ENCODE results near the gene BCLAF3. TPM values are rescaled to one million over a fixed set of nuclear protein-coding genes. Genes with fewer than 3 reads are reported as not detected.

BCLAF3 gene
- total and polyA plus RNA-seq, 2 donors (not counting 3 experiments of a cell fraction or from before 2014, with no cell fraction given) = 5.0 to 5.1 TPM

- TF ChIP-seq CTCF (IDR thresholded peaks at IDR 0.05; ENCODE audit: extremely low read depth in 1 of 2, insufficient read depth in 1 of 2, low read depth in 1 of 2, low read length in 2 of 2) (no peak), EZH2 (IDR thresholded peaks at IDR 0.05; ENCODE audit: borderline replicate concordance, low read depth, low read length, severe bottlenecking) (no peak)
- intact Hi-C loops (cut with micrococcal nuclease) = no loop called here
- Histone ChIP-seq H3K27me3 (ENCODE audit: control insufficient read depth in 2 of 2, insufficient read depth in 2 of 2, low read length in 2 of 2) (no peaks in the 10 kb centered on the region), H3K9ac (replicated peaks; ENCODE audit: extremely low read depth, insufficient read depth, low read length) (no peak overlapping the region), H3K79me2 (ENCODE audit: control insufficient read depth, insufficient read depth, low read length) (no peaks in the 10 kb centered on the region), H3K9me1 (replicated peaks; ENCODE audit: control insufficient read depth, extremely low read depth, insufficient read depth, low read length) (no peaks in the 10 kb centered on the region), H3K27ac (ENCODE audit: insufficient read depth, low read depth, low read length) (no peak overlapping the region), H3K4me3 (replicated peaks in 1 of 3; ENCODE audit: insufficient read depth in 1 of 3, low read depth in 1 of 3, low read length in 3 of 3) (no peak overlapping the region), H3K4me1 (ENCODE audit: control insufficient read depth, extremely low read depth, insufficient read depth, low read length) (no peaks in the 10 kb centered on the region), H3K9me3 (replicated peaks; ENCODE audit: control insufficient read depth, insufficient read depth, low read length) (no peaks in the 10 kb centered on the region), H3K4me2 (ENCODE audit: insufficient read depth, low read length) (no peak overlapping the region), H2AFZ (ENCODE audit: low read depth, low read length) (no peak overlapping the region), H3K36me3 (ENCODE audit: control insufficient read depth in 2 of 2, extremely low read depth in 1 of 2, insufficient read depth in 2 of 2, low read length in 2 of 2) (no peaks in the 10 kb centered on the region), H4K20me1 (replicated peaks; ENCODE audit: control insufficient read depth, extremely low read depth, insufficient read depth, low read length) (no peaks in the 10 kb centered on the region)
- FAIRE-seq = no peak
- no TSS peak for BruUV-seq (replicated peaks)
- dilution Hi-C loops (cut with MboI; ENCODE audit: extremely low pct_ligation_motif_present, low sequenced_read_pairs) = no loop called here
- no peak for DNase-seq (ENCODE audit: low read depth, low spot score)
- CTCF ChIA-PET = no interaction called here
- POLR2A ChIA-PET = no interaction called here
These were observed 35.4 kb upstream of the BCLAF3 start for GRCh38 chrX:20026278-20026677.

- Histone ChIP-seq H3K27me3 (ENCODE audit: control insufficient read depth in 2 of 2, insufficient read depth in 2 of 2, low read length in 2 of 2) (no peaks in the 10 kb centered on the region), H3K4me1 (ENCODE audit: control insufficient read depth, extremely low read depth, insufficient read depth, low read length) (no peaks in the 10 kb centered on the region), H3K27ac (ENCODE audit: insufficient read depth, low read depth, low read length) (no peak overlapping the region), H3K4me3 (replicated peaks in 1 of 3; ENCODE audit: insufficient read depth in 1 of 3, low read depth in 1 of 3, low read length in 3 of 3) (no peak overlapping the region), H4K20me1 (replicated peaks; ENCODE audit: control insufficient read depth, extremely low read depth, insufficient read depth, low read length) (no peaks in the 10 kb centered on the region), H3K9me1 (replicated peaks; ENCODE audit: control insufficient read depth, extremely low read depth, insufficient read depth, low read length) (no peaks in the 10 kb centered on the region), H3K79me2 (ENCODE audit: control insufficient read depth, insufficient read depth, low read length) (no peaks in the 10 kb centered on the region), H2AFZ (ENCODE audit: low read depth, low read length) (no peak overlapping the region), H3K9ac (replicated peaks; ENCODE audit: extremely low read depth, insufficient read depth, low read length) (no peak overlapping the region), H3K4me2 (ENCODE audit: insufficient read depth, low read length) (no peak overlapping the region), H3K9me3 (replicated peaks; ENCODE audit: control insufficient read depth, insufficient read depth, low read length) (no peaks in the 10 kb centered on the region), H3K36me3 (ENCODE audit: control insufficient read depth in 2 of 2, extremely low read depth in 1 of 2, insufficient read depth in 2 of 2, low read length in 2 of 2) (no peaks in the 10 kb centered on the region)
- no TSS peak for BruUV-seq (replicated peaks)
- intact Hi-C loops (cut with micrococcal nuclease) (no loop called here), dilution Hi-C loops (cut with MboI; ENCODE audit: extremely low pct_ligation_motif_present, low sequenced_read_pairs) (no loop called here)
- POLR2A ChIA-PET = no interaction called here
- TF ChIP-seq POLR2AphosphoS5 (IDR thresholded peaks at IDR 0.05; ENCODE audit: insufficient read depth, low read depth, low read length) = no peak
- TF ChIP-seq POLR2A (IDR thresholded peaks at IDR 0.05; ENCODE audit: low read depth, low read length) = no peak
- no peak for TF ChIP-seq CTCF (IDR thresholded peaks at IDR 0.05; ENCODE audit: extremely low read depth in 1 of 2, insufficient read depth in 1 of 2, low read depth in 1 of 2, low read length in 2 of 2)
- no peak for TF ChIP-seq MAX (IDR thresholded peaks at IDR 0.05; ENCODE audit: insufficient read depth, insufficient read length)
- no peak for TF ChIP-seq JUN (IDR thresholded peaks at IDR 0.05; ENCODE audit: borderline replicate concordance, insufficient read depth, insufficient read length, low read depth)
- TF ChIP-seq EZH2 (IDR thresholded peaks at IDR 0.05; ENCODE audit: borderline replicate concordance, low read depth, low read length, severe bottlenecking) = no peak
- FAIRE-seq (no peak), DNase-seq (ENCODE audit: low read depth, low spot score) (no peak)
- CTCF ChIA-PET = no interaction called here
These were observed 29.0 kb upstream of the BCLAF3 start for GRCh38 chrX:20019672-20020365.
